Heart left ventricle (tissue), 16 donors: ENCODE results near the gene OTUD7B. TPM values are rescaled to one million over a fixed set of nuclear protein-coding genes. Genes with fewer than 3 reads are reported as not detected.

Experiments
- ATAC-seq, 4 donors: fragments of 200-7000 bp; cut with Tn5 transposase; one replicate each; pipeline ENCODE4 v1.9.1; 2020 to 2022; ENCODE audit warnings: moderate library complexity in 4 of 4, mild to moderate bottlenecking in 3 of 4, moderate number of reproducible peaks in 1 of 4
- DNase-seq, 5 donors: peaks; one replicate each; pipeline ENCODE4 v3.0.0-alpha.2; 2020
- H3K27ac ChIP-seq, 12 donors: fragments of 200-600 bp; sonication (generic) in 4 of 12; one replicate each; pipeline versions ENCODE4 v1.5.0 to v1.8.0; 2016 to 2022; ENCODE audit warnings: mild to moderate bottlenecking in 2 of 12
- H3K27me3 ChIP-seq, 9 donors: fragments of 200-600 bp; sonication (generic) in 2 of 9; one replicate each; pipeline versions ENCODE4 v1.5.1 to v1.8.0; 2016 to 2022; ENCODE audit warnings: mild to moderate bottlenecking in 3 of 9
- H3K36me3 ChIP-seq, 9 donors: fragments of 200-600 bp; sonication (generic) in 2 of 9; one replicate each; pipeline versions ENCODE4 v1.5.0 to v1.8.0; 2018 to 2022; ENCODE audit warnings: mild to moderate bottlenecking in 2 of 9
- H3K4me1 ChIP-seq, 12 donors: fragments of 200-600 bp; sonication (generic) in 4 of 12; one replicate each; pipeline versions ENCODE4 v1.5.0 to v1.8.0; 2016 to 2022; ENCODE audit warnings: mild to moderate bottlenecking in 3 of 12
- H3K4me3 ChIP-seq, 12 donors: fragments of 200-600 bp; sonication (generic) in 4 of 12; one replicate each; pipeline versions ENCODE4 v1.5.0 to v1.8.0; 2017 to 2022; ENCODE audit warnings: mild to moderate bottlenecking in 9 of 12, moderate library complexity in 4 of 12
- H3K9me3 ChIP-seq, 12 donors: fragments of 200-600 bp; sonication (generic) in 4 of 12; one replicate each; pipeline versions ENCODE4 v1.5.0 to v1.8.0; 2016 to 2022; ENCODE audit warnings: mild to moderate bottlenecking in 1 of 12
- POLR2A ChIP-seq, 2 donors: fragments of 450-650 bp; IDR thresholded peaks; one replicate each; pipeline ENCODE4 v1.6.1; 2017; ENCODE audit warnings: antibody characterized with exemption in 2 of 2, mild to moderate bottlenecking in 2 of 2, moderate library complexity in 2 of 2
- WGBS, 4 donors: extraction: QIAGEN DNeasy Blood & Tissue Kit in 2 of 4; methylation state at CpG; one replicate each; pipeline versions ENCODE4 v1.1.5 to v1.1.7; 2013 to 2018; 5-methylcytosine and 5-hydroxymethylcytosine counted together
- intact Hi-C, 10 donors: fragments of 100-400 bp; cut with DNase I; formaldehyde crosslinking; loops; one replicate each; pipeline versions ENCODE4 v1.11.1 to v1.14.2; 2022
- polyA plus RNA-seq, 2 donors: library from polyadenylated mRNA; stranded (reverse); fragments of 200-250 nt; gene quantifications; one replicate each; pipeline ENCODE4 v1.2.3, GENCODE V29; 2013
- total RNA-seq, 9 donors: library from RNA; depleted of rRNA in 2 of 9; stranded (reverse); fragments of >200 nt in 2 of 9; fragmentation: NEBNext Ultra II Directional in 3 of 9; extraction: Animal tissue kit (Norgen Biotek cat#: 25700) in 3 of 9; gene quantifications; one replicate each; pipeline versions ENCODE4 v1.1.0 to v1.2.4, GENCODE V29; 2016 to 2023
- TF ChIP-seq, protein P1 (sequence below), 12 donors: fragments of 200-600 bp; sonication (generic) in 4 of 12; IDR thresholded peaks; one replicate each; pipeline versions ENCODE4 v1.5.0 to v1.8.0; 2018 to 2022; ENCODE audit warnings: antibody characterized with exemption in 12 of 12, mild to moderate bottlenecking in 5 of 12
- donor health status: ischemic (EF 13 %, LVEDD 7.1; RV severe dilation, severe dysfunction).
- donor health status: healthy with polysubstance abuse.
- donor health status: DM: no; HTN: yes; CAD: no.
- donor health status: DM: no; HTN: no; CAD: no.
- donor health status: ischemic (EF 25% LVEDD 6.9; RV normal size, moderate dysfunction).
- donor health status: ischemic (EF 25% LVEDD 5.7; RV mildly dilated, moderate dysfunction).
- donor health status: healthy.
- donor health status: DM: yes; HTN: yes; CAD: no.
- donor health status: ischemic (EF 35%, LVEDD 5.7; RV mildly dilated, moderate dysfunction).
- donor health status: nonischemic (EF 11% LVEDD 7.7; RV severe dilation, severe dysfunction).
- donor health status: DM: yes; HTN: yes; CAD: no.
- donor health status: PGD.
- donor health status: ischemic (EF 29% LVEDD 5.4; RV normal size, mild dysfunction).
- donor health status: nonischemic (EF 23%, LVEDD 6.1; RV moderate dilation, normal function).

The OTUD7B gene
- total and polyA plus RNA-seq, 11 donors: 8.1 to 36.2 (median 24.7) TPM

DNA sequence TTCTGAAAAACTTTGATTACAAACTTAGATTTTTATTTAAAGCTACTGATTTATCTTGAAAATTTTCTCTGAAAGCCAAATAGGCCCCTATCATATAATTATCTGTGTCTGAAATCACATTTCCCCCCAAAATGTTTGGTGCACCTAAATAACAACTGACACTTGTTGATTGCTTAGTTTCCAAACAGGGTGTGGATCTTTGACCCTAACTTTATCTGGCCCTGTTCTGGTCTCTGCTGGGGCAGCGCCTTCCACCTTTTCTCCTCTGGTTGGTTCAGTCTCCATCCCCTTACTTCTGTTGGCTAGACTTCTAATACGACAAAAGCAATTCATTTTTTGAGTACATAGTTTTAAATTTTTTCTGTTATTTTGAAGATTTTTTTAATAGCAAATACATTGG lies 10.2 kb upstream of the OTUD7B start:
- ATAC-seq (no peak), DNase-seq (no peak)
- Histone ChIP-seq H3K27me3 (peaks cover 0 to 56% (median 0%) of the 10 kb centered on the region in 9 donors), H3K27ac (no peak overlapping the region), H3K4me3 (no peak overlapping the region), H3K4me1 (peaks cover 0 to 7% (median 0%) of the 10 kb centered on the region in 12 donors), H3K36me3 (no peaks in the 10 kb centered on the region), H3K9me3 (no peaks in the 10 kb centered on the region)
- intact Hi-C loops: no loop called here
- no peak for TF ChIP-seq POLR2A (IDR thresholded peaks at IDR 0.05)
- TF ChIP-seq, protein P1, sequence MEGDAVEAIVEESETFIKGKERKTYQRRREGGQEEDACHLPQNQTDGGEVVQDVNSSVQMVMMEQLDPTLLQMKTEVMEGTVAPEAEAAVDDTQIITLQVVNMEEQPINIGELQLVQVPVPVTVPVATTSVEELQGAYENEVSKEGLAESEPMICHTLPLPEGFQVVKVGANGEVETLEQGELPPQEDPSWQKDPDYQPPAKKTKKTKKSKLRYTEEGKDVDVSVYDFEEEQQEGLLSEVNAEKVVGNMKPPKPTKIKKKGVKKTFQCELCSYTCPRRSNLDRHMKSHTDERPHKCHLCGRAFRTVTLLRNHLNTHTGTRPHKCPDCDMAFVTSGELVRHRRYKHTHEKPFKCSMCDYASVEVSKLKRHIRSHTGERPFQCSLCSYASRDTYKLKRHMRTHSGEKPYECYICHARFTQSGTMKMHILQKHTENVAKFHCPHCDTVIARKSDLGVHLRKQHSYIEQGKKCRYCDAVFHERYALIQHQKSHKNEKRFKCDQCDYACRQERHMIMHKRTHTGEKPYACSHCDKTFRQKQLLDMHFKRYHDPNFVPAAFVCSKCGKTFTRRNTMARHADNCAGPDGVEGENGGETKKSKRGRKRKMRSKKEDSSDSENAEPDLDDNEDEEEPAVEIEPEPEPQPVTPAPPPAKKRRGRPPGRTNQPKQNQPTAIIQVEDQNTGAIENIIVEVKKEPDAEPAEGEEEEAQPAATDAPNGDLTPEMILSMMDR (IDR thresholded peaks at IDR 0.05): no peak
- 96 to 99% (median 97%) methylated on average over 2 of the region's 2 CpGs for WGBS, 4 donors

GRCh38 chr1:150018165-150018564 lies 7.6 kb upstream of the OTUD7B start:
- ATAC-seq (no peak), DNase-seq (no peak)
- intact Hi-C loops: loop anchor here in 3 of 10 donors (5.0 to 10.0 kb wide), 3 partner anchors 34 to 47 kb away; partner anchors contain the start of gene VPS45 (in 1 of the 3)
- Histone ChIP-seq H3K9me3 (no peaks in the 10 kb centered on the region), H3K4me3 (no peak overlapping the region), H3K36me3 (no peaks in the 10 kb centered on the region), H3K27me3 (peaks cover 0 to 57% (median 0%) of the 10 kb centered on the region in 9 donors), H3K4me1 (peaks cover 0 to 7% (median 0%) of the 10 kb centered on the region in 12 donors), H3K27ac (no peak overlapping the region)
- TF ChIP-seq, protein P1 (IDR thresholded peaks at IDR 0.05): no peak
- no peak for TF ChIP-seq POLR2A (IDR thresholded peaks at IDR 0.05)
- 78 to 86% (median 82%) methylated on average over 4 of the region's 4 CpGs for WGBS, 4 donors

DNA sequence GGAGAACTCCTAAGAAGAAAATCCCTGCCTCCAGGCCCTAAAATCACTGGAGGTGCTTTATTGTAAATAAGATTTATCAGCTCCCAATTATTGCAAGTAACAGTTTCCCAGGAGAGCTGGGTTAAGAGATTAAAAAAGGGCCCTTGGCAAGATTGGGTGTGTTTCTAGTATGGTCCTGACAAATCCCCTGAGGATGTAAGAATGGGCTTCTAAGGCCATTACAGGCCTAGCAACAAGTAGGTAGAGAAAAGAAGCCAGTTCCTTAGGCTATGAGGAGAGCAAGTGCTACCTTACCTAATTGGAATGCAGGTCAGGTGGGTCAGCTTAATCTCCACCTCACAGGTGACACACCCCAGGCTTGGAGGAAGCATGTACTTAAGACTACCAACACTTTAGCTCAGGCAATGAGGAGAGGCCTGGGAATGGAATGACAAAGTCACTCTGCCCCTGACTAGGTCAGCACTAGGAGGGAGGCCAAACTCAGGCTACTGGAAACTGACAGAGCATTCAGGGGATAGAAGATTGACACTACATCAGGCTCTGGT lies 6.8 kb upstream of the OTUD7B start:
- peak in 1 of 4 donors; percentile 34 for ATAC-seq

GRCh38 chr1:150015651-150016131 lies 5.2 kb upstream of the OTUD7B start:
- no peak for ATAC-seq
- Histone ChIP-seq H3K27ac (no peak overlapping the region), H3K36me3 (no peaks in the 10 kb centered on the region), H3K4me3 (no peak overlapping the region), H3K27me3 (peaks cover 0 to 57% (median 0%) of the 10 kb centered on the region in 9 donors), H3K9me3 (no peaks in the 10 kb centered on the region), H3K4me1 (peaks cover 0 to 7% (median 0%) of the 10 kb centered on the region in 12 donors)
- intact Hi-C loops: loop anchor here in 3 of 10 donors (5.0 to 10.0 kb wide), 3 partner anchors 33 to 49 kb away; partner anchors contain the start of gene VPS45 (in 1 of the 3)
- DNase-seq: no peak
- no peak for TF ChIP-seq POLR2A (IDR thresholded peaks at IDR 0.05)
- TF ChIP-seq, protein P1 (IDR thresholded peaks at IDR 0.05): no peak
- WGBS, 4 donors: 70 to 88% (median 84%) methylated on average over 4 of the region's 4 CpGs

More for the DNA sequence above, 6.8 kb upstream of the OTUD7B start:
- Histone ChIP-seq H3K4me1 (peaks cover 0 to 7% (median 0%) of the 10 kb centered on the region in 12 donors), H3K27ac (peak overlapping the region in 1 of 12 donors; percentile 7), H3K27me3 (peaks cover 0 to 63% (median 0%) of the 10 kb centered on the region in 9 donors), H3K4me3 (no peak overlapping the region), H3K36me3 (no peaks in the 10 kb centered on the region), H3K9me3 (no peaks in the 10 kb centered on the region)
- intact Hi-C loops: loop anchor here in 3 of 10 donors (5.0 to 10.0 kb wide), 3 partner anchors 35 to 48 kb away; partner anchors contain the start of gene VPS45 (in 1 of the 3)
- no peak for TF ChIP-seq POLR2A (IDR thresholded peaks at IDR 0.05)
- TF ChIP-seq, protein P1 (IDR thresholded peaks at IDR 0.05): no peak
- no peak for DNase-seq
